Measurements from ENCODE around the gene TAF1D.
"Not testable (repeated sequence)": the region's sequence is repeated elsewhere in the genome, so short reads cannot be mapped to it uniquely, and the experiment has no call there.

The TAF1D gene, protein sequence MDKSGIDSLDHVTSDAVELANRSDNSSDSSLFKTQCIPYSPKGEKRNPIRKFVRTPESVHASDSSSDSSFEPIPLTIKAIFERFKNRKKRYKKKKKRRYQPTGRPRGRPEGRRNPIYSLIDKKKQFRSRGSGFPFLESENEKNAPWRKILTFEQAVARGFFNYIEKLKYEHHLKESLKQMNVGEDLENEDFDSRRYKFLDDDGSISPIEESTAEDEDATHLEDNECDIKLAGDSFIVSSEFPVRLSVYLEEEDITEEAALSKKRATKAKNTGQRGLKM

DNA sequence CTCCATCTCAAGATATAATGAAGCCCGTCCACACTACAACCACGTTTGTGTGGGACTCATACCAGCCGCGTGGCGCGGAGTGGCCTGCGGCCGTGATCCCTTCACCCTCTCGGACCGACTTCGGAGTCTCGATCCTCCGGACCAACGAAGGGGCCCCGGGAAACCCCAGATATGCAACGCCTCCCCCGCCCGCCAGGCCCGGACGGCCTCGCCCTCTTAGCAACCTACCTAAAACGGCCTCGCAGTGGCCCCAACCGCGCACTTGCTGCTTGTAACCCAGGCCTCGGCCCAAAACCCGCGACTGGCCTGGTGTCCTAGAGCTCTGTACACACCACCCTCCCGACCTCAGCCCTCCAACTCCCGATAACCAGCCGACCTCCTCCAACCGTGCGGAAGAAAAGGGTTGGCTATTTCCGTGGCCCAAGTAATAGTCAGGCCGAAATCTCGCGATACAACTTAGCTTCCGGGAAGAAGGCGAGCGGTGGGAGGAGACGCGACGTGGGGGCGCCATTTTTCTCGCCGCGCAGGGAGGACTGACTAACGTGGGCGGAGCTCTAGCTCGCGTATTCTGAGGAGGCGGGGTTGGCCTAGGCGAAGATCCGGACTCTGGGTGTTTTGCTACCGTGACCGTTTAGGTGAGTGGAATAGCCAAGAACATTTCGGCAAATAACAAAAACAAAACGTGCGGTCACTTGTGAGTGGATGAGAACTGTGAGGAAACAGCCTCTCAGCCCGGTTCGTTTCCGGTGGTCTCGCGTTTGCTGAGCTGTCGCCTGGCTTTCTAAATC, at the start of gene TAF1D, which contains the start of gene C11orf54:
TSS of gene TAF1D (minus strand) at position 402 of the 788 bp plus-strand sequence. CDS start 2,191 bp downstream, outside the sequence.
TSS of gene C11orf54 (plus strand) at position 579 of the 788 bp plus-strand sequence. CDS start 5,722 bp downstream, outside the sequence.
- DNase-seq, result peak; percentile 97

DNA sequence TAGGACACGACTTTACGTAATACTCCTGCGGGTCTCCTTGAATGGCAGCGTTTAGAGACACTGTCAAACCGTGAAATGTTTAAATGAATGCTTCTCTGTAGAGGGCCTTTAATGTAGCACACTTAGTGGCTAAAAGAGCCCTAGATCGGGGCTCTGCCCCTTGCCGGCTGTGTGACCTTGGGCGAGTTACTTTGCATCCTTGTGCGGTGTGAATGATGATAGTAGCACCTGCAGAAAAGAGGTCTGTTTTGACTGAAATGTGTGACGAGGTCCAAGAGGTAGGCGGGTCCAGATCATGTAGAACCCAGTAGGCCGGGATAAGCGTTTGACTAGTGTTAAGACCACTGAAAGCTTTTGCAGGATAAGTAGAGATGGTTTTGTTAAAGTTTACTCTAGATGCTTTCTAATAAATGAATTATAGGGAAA, 43.7 kb upstream of the TAF1D start:
- no peak for DNase-seq

DNA sequence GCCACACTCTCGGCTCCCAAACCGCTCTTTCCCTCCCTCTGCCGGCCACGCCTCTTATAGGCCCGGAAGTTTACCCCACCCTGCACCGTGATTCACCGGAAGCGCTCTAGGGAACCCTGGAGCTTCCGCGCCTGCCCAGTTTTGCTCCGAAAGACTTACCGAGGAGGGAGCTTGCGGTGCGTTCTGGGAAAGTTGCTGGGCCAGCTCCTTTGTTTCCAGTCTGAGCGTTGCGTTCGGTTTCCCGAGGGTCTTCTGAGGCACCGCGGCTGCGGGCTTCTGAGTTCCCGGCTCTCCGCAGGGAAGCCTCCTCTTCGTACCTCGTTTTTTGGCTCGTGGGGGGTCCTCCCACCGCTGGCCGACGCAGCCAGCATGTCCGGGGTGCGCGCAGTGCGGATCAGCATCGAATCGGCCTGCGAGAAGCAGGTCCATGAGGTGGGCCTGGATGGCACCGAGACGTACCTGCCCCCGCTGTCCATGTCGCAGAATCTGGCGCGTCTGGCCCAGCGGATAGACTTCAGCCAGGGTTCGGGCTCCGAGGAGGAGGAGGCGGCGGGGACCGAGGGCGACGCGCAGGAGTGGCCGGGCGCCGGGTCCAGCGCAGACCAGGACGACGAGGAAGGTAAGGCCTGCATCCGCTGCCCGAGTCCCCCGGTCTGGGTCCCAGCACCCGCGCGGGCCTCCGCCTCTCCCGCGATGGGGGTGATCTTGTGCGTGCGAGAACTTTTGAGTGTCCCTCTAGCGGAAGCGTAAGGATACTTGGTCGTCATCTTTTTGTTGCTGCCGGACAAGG, 43.0 kb upstream of the TAF1D start, which contains the start of gene MED17:
TSS of gene MED17 (plus strand) at position 138 of the 790 bp plus-strand sequence. CDS start at position 370, 232 bp downstream.
- peak; percentile 87 for DNase-seq

DNA sequence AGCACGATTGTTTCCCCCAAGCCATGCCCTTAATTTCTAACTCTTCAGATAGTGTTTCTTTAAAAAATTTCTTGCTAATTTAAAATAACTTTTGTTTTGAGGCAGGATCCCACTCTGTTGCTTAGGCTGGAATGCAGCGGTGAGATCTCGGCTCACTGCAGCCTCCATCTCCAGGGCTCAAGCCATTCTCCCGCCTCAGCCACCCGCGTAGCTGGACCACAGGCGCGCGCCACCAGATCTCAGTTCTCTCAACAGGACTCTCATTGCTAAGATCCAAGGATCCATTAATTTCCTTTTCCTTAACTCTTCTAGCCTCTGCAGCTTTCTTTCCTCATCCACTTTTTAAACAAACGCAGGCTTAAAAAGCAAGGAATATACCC, 42.5 kb upstream of the TAF1D start:
- DNase-seq, result no peak

DNA sequence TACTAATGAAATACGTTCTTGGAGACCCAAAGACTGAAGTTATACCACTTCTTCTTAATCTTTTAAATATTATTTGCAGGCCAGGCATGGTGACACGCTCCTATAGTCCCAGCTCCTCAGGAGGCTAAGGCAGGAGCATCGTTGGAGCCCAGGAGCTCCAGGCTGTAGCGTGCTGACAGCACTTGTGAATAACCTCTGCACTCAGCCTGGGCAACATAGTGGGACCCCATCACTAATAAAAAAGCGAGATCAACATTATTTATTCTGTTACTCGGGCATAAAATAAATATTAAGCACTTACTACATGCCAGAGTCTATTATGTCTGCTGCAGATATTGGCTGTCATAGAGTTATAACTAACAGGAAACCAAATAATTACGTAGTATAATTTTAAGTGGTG, 42.1 kb upstream of the TAF1D start:
- DNase-seq, result no peak

DNA sequence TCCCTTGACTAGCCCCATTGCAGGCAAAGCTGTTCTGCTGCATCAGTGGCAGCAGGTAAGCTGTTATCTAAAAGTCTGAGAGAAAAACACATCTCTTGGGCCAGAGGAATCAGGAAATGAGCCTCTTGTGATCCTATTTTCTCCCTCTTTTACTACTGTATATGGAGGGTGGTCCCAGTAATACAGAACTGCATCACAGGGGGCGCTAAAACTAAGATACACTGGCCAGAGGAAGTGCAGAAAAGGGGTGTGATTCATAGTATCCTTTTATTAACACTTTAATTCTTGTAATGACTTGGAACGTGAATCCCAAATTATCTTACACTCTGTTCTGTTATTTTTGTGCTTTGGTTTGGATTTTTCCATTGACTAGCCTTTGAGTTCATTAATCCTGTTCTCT, 34.0 kb upstream of the TAF1D start:
- peak; percentile 35 for DNase-seq

DNA sequence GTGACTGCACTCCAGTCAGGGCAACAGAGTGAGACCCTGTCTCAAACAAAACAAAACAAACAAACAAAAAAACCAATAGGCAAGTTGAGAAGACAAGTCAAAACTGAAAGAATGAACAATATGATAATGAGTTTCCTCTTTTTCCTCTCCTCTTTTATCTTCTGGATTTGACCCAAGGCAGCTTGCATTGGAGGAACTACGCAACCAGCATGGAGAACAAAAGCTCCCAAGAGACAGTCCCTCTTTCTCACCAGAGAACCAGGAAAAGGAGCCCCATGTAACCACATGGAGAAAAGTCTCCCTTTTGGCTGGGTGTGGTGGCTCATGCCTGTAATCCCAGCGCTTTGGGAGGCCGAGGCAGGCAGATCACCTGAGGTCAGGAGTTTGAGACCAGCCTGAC, 33.3 kb upstream of the TAF1D start:
- DNase-seq, result peak; percentile 79

DNA sequence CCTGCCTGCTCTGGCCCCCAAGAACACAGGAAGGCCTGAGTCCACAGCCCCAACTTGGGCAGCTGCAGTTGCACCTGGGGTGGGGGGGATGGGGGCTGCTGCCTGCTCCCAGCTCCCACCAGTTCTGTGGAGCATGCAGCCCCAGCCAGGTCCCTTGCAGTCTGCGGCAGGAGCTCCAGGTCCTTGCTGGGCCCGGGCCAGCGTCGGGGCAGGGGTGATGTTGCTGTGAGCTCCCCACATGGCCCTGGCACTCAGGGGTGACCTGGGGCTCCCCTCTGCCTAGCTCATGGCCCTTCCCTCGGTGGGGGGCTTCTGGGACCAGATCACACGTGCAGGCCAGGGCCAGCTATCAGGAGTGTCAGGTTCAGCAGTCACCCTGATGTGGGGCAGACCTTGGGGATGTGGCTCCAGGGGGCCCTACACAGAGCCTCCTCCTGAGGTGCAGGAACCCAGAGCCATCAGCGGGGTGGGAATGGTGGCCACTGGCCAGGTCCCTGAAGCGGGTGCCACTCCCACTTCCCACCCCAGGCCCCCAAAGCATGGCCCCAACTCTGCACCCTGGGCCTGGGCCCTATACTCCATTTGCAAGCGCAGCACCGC, 32.4 kb upstream of the TAF1D start:
- no peak for DNase-seq

DNA sequence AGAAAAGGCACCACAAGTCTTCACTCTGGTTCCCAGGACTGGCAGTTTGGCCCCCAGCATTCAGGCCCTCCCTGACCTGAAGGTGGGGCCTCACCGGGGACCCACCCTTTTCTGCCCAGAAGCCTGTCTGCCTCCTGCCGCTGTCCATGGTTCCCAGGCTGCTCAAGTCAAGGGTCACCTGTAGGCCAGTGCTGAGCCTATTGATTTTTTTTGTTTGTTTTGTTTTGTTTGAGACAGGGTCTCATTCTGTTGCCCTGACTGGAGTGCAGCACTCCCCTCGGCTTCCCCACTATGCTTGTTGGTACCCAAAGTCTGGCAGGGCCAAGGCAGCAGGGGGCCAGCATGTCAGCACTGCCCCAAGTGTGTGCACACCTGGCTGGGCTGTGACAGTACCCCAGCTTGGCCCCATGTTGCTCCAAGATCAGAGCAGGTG, 31.8 kb upstream of the TAF1D start:
- DNase-seq, result no peak

DNA sequence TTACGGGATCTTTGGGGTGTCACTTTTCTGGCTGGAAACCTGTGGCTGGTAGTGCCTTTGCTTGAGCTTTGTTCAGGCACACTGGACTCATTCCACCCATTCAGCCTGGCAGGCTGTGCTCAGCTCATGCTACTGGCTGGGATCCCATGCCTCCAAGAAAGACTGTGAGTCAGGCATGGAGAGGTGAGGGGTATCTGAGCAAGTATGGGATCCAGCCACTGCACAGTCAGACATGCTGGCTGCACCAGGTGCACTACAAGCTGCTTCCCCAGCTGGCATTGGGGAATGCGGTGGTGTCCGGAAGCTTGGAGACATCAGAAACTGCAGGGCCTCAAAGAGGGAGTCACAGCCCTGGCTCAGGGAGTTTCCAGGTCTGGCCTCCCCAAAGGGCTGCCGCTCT, 30.8 kb upstream of the TAF1D start:
- DNase-seq, result no peak

DNA sequence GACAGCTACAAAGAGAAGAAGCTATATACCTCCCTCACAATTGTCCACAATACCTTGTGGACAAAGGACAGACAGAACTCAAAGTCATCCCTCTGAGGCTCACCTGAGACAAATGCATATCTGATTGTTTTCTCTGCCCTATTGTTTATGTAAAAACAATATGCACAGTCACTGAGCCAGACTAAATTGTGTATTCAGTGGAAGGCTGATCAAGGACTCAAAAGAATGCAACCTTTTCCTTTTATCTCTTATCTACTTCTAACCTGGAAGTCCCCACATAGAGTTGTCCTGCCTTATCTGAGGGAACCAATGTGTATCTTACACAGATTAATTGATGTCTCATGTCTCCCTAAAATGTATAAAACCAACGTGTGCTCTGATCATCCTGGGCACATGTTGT, 28.9 kb upstream of the TAF1D start:
- no peak for DNase-seq

DNA sequence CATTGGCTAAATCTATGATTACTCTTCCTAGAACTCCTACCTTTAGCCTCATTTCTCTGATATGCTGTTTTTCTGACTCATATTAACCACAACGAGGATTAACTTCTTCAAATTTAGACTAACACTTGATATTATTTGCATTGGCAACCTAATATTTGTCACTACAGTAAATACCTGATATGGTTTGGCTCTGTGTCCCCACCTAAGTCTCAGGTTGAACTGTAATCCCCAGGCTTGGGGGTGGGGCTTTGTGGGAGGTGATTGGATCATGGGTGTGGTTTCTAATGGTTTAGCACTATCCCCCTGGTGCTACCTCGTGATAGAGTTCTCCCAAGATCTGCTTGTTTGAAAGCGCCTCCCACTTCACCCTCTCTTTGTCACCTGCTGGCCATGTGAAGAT, 25.7 kb upstream of the TAF1D start:
- no peak for DNase-seq

DNA sequence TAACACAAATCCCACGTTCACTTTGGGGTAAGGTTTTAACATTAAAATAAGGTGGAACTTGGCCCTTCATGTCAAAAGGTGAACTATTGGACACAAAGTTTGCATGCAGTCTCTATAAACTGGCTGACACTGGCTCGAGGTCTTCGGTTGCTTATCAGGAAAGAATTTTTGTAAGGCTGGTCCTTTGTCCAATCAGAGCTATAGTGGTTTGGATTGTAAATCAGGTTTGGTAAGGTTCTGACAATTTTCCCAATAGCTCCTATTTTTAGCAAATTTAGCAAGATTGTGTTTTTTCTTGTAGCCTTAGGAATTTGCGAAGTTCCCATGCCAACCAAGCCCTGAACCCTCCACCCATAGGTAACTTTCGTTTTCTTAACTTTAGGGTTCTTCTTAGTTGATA, 25.2 kb upstream of the TAF1D start:
- no peak for DNase-seq

DNA sequence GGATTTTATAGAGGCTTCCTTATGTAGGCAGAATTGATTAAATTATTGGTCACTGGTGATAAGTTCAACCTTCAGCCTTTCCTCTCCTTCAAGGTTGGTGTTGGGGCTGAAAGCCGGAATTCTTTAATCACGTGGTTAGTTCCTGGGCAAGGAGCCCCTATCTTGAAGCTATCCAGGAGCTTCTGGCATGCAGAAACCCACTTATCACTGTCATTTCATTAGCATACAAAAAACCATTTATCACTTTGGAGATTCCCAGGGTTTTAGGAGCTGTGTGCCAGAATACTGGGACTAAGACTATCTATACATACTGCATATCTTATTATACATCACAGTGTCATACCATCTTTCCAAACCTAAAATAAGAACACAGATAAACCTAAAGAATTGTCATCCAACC, 24.3 kb upstream of the TAF1D start:
- no peak for DNase-seq

DNA sequence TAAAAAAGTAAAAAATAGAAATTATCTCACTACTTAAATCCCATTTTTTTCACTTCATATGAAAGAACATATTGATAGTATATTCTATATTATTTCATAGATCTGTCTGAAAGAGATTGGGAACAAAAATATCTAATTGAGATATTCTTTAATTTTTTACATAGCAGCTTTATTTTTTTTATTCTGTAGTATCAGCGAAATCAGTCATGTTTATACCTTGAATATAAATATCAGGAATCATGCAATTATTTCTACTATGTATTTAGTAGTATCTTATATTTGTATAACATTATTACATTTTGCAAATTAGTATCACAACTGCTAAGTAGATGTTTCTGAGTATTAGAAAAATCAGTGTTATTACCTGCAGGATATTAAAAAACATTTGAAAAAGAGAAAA, 20.6 kb upstream of the TAF1D start:
- DNase-seq, result no peak

DNA sequence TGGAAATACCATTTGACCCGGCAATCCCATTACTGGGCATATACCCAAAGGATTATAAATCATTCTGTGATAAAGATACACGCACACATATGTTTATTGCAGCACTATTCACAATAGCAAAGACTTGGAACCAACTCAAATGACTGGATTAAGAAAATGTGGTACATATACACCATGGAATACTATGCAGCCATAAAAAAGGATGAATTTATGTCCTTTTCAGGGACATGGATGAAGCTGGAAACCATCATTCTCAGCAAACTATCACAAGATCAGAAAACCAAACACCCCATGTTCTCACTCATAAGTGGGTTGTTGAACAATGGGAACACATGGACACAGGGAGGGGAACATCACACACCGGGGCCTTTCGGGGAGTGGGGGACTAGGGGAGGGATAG, 17.8 kb upstream of the TAF1D start:
- DNase-seq, result not testable (repeated sequence)

DNA sequence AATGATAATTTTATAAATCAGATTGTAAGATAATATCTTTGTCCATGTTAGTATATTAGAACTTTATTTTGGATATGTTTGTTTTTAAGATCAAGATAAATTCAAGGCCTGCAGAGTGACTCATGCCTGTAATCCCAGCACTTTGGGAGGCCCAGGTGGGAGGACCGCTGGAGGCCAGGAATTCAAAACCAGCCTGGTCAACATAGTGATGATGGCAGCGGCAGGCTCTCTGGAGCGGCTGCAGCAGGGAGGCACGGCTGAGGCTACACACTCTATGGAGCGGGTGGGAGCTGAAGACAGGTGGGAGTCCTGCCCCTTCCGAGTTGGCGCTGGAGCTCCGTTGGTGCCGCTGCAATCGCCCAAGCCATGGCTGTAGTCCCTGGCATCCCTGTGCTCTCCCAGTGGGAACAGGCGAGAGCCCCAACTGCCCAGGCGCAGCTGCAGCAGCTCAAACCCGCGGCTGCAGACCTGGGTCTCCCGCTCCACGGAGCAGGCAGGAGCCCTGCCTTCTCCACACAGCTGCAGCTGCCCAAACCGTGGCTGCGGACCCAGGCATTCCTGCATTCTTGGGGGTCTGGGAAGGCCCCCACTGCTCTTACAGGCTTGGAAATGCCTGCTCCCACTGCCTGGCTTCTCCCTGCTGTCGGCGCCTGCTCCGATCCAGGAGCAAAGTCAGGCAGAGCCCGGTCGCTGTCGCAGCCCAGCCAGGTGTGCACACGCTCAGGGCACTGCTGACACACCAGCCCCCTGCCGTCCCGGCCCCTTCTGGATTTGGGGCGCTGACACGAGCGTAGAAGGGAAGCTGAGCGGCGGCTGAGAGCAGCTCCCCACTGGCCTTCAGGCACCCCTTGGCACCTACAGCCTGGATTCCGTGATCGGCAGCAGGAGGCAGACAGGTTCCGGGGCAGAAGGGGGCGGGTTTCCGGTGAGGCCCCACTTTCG, 16.9 kb upstream of the TAF1D start:
- no peak for DNase-seq

DNA sequence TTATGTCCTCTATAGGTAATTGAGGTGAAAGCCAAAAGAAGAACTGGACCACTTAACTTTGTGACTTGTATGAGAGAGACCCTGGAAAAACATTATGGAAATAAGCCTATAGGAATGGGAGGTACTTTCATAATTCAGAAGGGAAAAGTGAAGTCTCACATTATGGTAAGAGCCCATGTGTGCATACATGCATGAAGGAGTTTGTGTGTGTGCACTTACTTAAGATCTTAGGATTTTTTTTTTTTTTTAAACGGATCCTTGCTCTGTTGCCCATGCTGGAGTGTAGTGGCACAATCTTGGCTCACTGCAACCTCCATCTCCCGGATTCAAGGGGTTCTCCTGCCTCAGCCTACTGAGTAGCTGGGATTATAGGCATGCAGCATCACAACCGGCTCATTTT, 16.0 kb upstream of the TAF1D start:
- no peak for DNase-seq

DNA sequence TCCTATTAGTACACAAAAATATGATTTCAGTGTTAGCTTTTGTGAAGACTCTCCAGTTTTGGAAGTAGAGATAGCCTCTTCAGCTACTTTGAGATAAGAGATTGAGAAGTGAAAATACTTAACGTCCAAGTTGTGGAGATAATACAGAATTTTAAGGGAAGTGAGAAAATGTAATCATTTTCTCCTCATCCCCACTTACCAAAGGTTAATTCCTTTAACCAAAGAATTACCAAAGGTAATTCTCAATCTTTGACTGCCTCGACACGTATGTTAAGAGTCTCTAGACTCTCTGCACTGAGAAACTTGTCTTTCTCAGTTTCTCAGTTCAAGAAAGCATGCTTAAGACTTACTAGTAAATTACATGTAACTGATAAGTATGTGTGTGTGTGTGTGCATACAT, 15.5 kb upstream of the TAF1D start:
- DNase-seq, result peak; percentile 56

DNA sequence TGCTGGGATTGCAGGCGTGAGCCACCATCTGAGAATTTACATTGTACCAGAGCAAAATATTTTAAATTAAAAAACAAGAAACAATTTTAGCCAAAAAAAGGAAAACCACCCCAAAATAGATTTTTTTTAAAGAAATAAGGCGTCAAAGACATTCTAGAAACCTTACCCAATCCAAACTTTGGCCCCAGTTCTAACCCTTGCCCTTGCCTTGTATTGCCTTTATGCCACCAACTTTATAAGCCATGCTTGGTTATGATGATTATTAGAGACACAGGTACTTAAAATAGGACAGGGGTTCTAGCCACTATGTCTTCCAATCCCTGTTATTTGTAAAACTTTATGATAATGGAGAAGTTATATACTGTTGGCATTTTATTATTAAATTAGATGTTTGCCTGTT, 11.9 kb upstream of the TAF1D start:
- no peak for DNase-seq

DNA sequence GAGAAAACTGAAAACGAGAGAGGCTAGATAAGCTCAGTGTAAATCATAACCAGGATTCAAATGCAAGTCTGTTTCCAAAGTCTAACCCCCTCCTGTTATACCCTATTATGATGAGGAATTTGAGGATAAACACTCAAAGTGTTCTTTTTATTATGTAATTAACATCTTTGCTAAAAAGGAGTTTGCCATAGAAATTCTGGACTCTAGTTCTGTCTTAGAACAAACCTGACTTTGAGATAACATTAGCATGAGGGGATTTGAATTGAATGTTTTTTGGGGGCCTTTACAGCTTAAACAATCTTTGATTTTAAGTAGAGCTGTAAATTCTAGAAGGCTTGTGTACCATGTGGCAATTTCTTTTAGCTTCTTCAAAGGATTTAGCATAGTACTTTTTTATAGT, 9.7 kb upstream of the TAF1D start:
- DNase-seq, result no peak

DNA sequence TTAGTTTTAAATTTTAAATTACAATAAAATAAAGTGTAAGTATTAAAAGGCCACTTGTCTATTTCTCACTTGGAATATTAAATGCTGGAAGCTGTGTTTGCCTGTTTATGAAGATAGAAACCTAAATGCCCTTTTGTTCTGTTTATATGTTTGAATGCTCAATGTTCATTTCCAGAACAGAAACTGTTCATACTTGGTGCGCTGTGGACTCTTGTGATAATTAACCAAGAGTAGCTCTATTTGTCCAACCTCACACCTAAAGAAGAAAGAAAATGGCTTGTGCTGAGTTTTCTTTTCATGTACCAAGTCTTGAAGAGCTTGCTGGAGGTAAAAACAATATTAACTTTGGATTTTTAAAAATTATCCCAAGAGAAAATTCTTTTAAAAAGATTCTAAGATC, 5.8 kb upstream of the TAF1D start:
- DNase-seq, result no peak
